ENCODE data around the gene D2HGDH. TPM values are rescaled to one million over a fixed set of nuclear protein-coding genes. Genes with fewer than 3 reads are reported as not detected.

The D2HGDH gene
- total RNA-seq, 1 experiment from 2014 or later: 46.3 TPM

- Histone ChIP-seq H3K36me3 (ENCODE audit: control insufficient read depth in 1 of 2, insufficient read depth in 2 of 2, low read length in 2 of 2) (peaks cover 15 to 29% of the 10 kb centered on the region in 2 experiments; a peak in 3 of 4 replicates), H3K4me2 (ENCODE audit: low read length) (no peak overlapping the region), H3K9ac (ENCODE audit: low read length) (no peak overlapping the region), H3K4me3 (replicated peaks in 1 of 2; ENCODE audit: low read depth in 1 of 2, low read length in 2 of 2) (no peak overlapping the region), H4K20me1 (ENCODE audit: insufficient read depth) (peaks cover 6% of the 10 kb centered on the region; the same call in 1 of the 2 replicates), H2AFZ (ENCODE audit: low read depth, low read length, poor library complexity, severe bottlenecking) (no peak overlapping the region), H3K9me2 (ENCODE audit: insufficient read depth) (no peaks in the 10 kb centered on the region), H3K9me3 (ENCODE audit: control insufficient read depth in 1 of 2, insufficient read depth in 1 of 2, low read depth in 1 of 2, low read length in 2 of 2) (no peaks in the 10 kb centered on the region), H3K27ac (ENCODE audit: low read depth, low read length) (no peak overlapping the region), H3K79me2 (ENCODE audit: insufficient read depth, low read length) (no peaks in the 10 kb centered on the region; the same call in 1 of the 2 replicates), H3K27me3 (ENCODE audit: insufficient read depth, low read length) (no peaks in the 10 kb centered on the region), H3K4me1 (ENCODE audit: control insufficient read depth in 1 of 2, insufficient read depth in 2 of 2, low read length in 2 of 2) (no peaks in the 10 kb centered on the region)
- DNase-seq (ENCODE audit: low read depth, low spot score): no peak
- POLR2A ChIA-PET: no interaction called here
- CTCF ChIA-PET: interaction anchor here (0.7 kb wide), 1 partner anchor 16 kb away, joined by 3 read pairs; no protein-coding TSS in a partner anchor
- intact Hi-C loops (cut with micrococcal nuclease): no loop called here
- RAD21 ChIA-PET (ENCODE audit: low non-redundant PET in 1 of 2, low total read pairs in 2 of 2, uncharacterized antibody in 2 of 2, unreplicated experiment in 2 of 2): no interaction called here
- BruUV-seq (replicated peaks): no TSS peak
- TF ChIP-seq EZH2phosphoT487 (IDR thresholded peaks at IDR 0.05; ENCODE audit: borderline replicate concordance): no peak
- no peak for TF ChIP-seq ZFX (IDR thresholded peaks at IDR 0.05)
- no peak for TF ChIP-seq MAX (IDR thresholded peaks at IDR 0.05)
- TF ChIP-seq CTCF (IDR thresholded peaks at IDR 0.05 in 2 of 3, conservative IDR thresholded peaks at IDR 0.05 in 1 of 3; ENCODE audit: borderline replicate concordance in 1 of 3, insufficient read depth in 1 of 3, low read depth in 2 of 3, low read length in 2 of 3): no peak
- TF ChIP-seq SIN3A (IDR thresholded peaks at IDR 0.05; ENCODE audit: low read depth): no peak
- no peak for TF ChIP-seq ZBTB33 (IDR thresholded peaks at IDR 0.05; ENCODE audit: extremely low read depth, insufficient replicate concordance, low read length)
- TF ChIP-seq CEBPB (IDR thresholded peaks at IDR 0.05; ENCODE audit: low read depth): no peak
- no peak for TF ChIP-seq REST (IDR thresholded peaks at IDR 0.05; ENCODE audit: low read depth)
- no peak for TF ChIP-seq EZH2 (IDR thresholded peaks at IDR 0.05)
- no peak for TF ChIP-seq SP1 (IDR thresholded peaks at IDR 0.05; ENCODE audit: low read depth)
- TF ChIP-seq POLR2A (IDR thresholded peaks at IDR 0.05; ENCODE audit: borderline replicate concordance, extremely low read depth, insufficient read depth, insufficient read length): no peak
- no peak for TF ChIP-seq ATF3 (IDR thresholded peaks at IDR 0.05)
- TF ChIP-seq EGR1 (IDR thresholded peaks at IDR 0.05; ENCODE audit: low read depth): no peak
- no peak for TF ChIP-seq TCF7L2 (IDR thresholded peaks at IDR 0.05; ENCODE audit: borderline replicate concordance, extremely low read depth, insufficient read depth, insufficient read length)
- no peak for TF ChIP-seq ELF1 (IDR thresholded peaks at IDR 0.05; ENCODE audit: borderline replicate concordance, low read depth)
- no peak for TF ChIP-seq FOSL1 (IDR thresholded peaks at IDR 0.05; ENCODE audit: low read depth)
- TF ChIP-seq YY1 (IDR thresholded peaks at IDR 0.05; ENCODE audit: extremely low read depth, insufficient replicate concordance, low read depth, low read length): no peak
- TF ChIP-seq SRF (IDR thresholded peaks at IDR 0.05; ENCODE audit: low read depth): no peak
- ATAC-seq: no peak
Observed at GRCh38 chr2:241719093-241719492, 15.3 kb upstream of the D2HGDH start.
